ENCODE measurements around the gene UGP2. TPM values are rescaled to one million over a fixed set of nuclear protein-coding genes. Genes with fewer than 3 reads are reported as not detected.

UGP2 gene
- total RNA-seq, 2 experiments from 2014 or later: 56.4 to 59.1 TPM

- ChIA-PET CTCF (interaction anchor here (1.2 kb wide), 1 partner anchor 15 kb away, joined by 5 read pairs; the partner anchor contains the start of gene UGP2), POLR2A (interaction anchor here (1.1 kb wide), 1 partner anchor 16 kb away, joined by 4 read pairs; no protein-coding TSS in a partner anchor)
These were observed 14.6 kb downstream of the UGP2 start for GRCh38 chr2:63856303-63856603.

- POLR2A ChIA-PET: interaction anchor here (0.7 kb wide), 1 partner anchor 17 kb away, joined by 4 read pairs; the partner anchor contains the start of gene UGP2
- CTCF ChIA-PET: interaction anchor here (0.6 to 1.3 kb wide), 2 partner anchors 13 to 49 kb away, joined by 3 to 4 read pairs; no protein-coding TSS in a partner anchor
These were observed 16.6 kb downstream of the UGP2 start for GRCh38 chr2:63858291-63858690.

- POLR2A ChIA-PET: interaction anchor here (0.7 to 1.2 kb wide), 3 partner anchors 179 to 522 kb away, joined by 3 to 7 read pairs (median 4); partner anchors contain the start of gene WDPCP
- CTCF ChIA-PET: interaction anchor here (0.6 to 3.1 kb wide), 9 partner anchors 12 to 172 kb away, joined by 3 to 13 read pairs (median 4); partner anchors contain the start of gene UGP2
These were observed 19.6 kb downstream of the UGP2 start for GRCh38 chr2:63861220-63861822.

GRCh38 chr2:63862806-63863205 lies 21.1 kb downstream of the UGP2 start:
- POLR2A ChIA-PET: interaction anchor here (0.7 kb wide), 1 partner anchor 22 kb away, joined by 3 read pairs; no protein-coding TSS in a partner anchor
- CTCF ChIA-PET: no interaction called here

DNA sequence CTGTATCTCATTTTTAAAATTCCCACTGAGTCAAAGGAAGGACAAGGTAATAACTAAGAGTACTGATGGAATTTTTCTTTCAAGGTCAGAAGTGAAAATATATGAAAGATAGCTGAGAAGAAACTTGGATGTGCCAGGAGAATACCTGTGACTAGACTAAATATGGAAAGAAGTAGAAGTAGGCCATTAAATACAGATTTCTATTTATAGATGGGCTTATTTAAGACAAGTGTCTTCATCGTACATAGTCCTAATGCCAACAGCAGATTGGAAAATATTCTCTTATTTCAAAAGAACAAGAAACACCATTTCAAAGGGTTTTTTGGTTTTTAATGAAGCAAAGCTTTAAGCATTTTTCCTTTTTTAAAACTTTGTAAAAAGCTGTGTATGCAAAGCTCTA lies 22.0 kb downstream of the UGP2 start:
- ChIA-PET POLR2A (no interaction called here), CTCF (no interaction called here)

DNA sequence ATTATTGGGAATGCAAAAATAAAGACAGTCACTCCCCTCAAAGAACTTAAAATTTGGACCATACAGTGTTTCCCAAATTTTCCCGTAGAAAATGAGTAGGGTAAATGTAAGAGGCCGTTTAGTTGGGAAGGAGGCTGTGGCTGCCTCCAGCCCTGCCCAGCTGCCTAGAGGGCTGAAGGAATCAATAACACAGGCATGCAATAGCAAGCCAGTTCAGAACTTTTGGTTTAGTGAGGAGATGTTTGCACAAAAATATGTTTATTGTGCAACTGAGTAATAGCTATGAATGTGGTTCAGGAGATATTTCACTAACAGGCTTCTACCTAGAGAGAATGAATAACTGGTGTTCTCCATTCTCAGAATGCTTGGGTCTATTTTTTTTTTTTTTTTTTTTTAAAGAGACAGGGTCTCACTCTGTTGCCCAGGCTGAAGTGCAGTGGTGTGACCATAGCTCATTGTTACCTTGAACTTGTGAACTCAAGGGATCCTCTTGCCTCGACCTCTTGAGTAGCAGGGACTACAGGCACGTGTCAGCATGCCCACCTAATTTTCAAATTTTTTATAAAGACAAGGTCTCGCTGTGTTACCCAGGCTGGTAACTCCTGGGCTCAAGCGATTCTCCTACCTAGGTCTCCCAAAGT lies 23.6 kb downstream of the UGP2 start:
- POLR2A ChIA-PET: no interaction called here
- CTCF ChIA-PET: interaction anchor here (0.7 to 1.6 kb wide), 3 partner anchors 25 to 260 kb away, joined by 3 to 6 read pairs (median 3); no protein-coding TSS in a partner anchor

GRCh38 chr2:63866009-63866709 lies 24.5 kb downstream of the UGP2 start:
- POLR2A ChIA-PET: no interaction called here
- CTCF ChIA-PET: interaction anchor here (0.7 to 1.6 kb wide), 2 partner anchors 25 to 261 kb away, joined by 3 to 6 read pairs; no protein-coding TSS in a partner anchor

GRCh38 chr2:63870679-63871078 lies 29.0 kb downstream of the UGP2 start:
- POLR2A ChIA-PET: interaction anchor here (1.1 kb wide), 1 partner anchor 29 kb away, joined by 4 read pairs; the partner anchor contains the start of gene UGP2
- CTCF ChIA-PET: no interaction called here

DNA sequence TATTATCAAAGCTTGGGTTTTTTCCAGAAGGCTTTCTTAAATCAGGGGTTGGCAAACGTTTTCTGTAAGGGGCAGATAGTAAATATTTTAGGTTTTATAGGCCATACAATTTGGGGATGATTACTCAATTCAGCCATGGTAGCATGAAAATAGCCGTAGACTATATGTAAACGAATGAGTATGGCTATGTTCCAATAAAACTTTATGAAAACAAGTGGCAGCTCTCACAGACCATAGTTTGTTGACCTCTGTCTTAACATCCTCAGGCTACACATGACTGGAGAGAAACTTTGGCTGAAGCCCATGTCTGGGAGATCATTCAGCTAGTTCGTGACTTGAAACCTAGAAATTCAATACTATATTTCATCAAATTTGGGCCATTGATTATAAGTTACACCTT lies 30.2 kb downstream of the UGP2 start:
- CTCF ChIA-PET: no interaction called here
- POLR2A ChIA-PET: no interaction called here

GRCh38 chr2:63872571-63873328 lies 31.1 kb downstream of the UGP2 start:
- POLR2A ChIA-PET: no interaction called here
- CTCF ChIA-PET: no interaction called here

DNA sequence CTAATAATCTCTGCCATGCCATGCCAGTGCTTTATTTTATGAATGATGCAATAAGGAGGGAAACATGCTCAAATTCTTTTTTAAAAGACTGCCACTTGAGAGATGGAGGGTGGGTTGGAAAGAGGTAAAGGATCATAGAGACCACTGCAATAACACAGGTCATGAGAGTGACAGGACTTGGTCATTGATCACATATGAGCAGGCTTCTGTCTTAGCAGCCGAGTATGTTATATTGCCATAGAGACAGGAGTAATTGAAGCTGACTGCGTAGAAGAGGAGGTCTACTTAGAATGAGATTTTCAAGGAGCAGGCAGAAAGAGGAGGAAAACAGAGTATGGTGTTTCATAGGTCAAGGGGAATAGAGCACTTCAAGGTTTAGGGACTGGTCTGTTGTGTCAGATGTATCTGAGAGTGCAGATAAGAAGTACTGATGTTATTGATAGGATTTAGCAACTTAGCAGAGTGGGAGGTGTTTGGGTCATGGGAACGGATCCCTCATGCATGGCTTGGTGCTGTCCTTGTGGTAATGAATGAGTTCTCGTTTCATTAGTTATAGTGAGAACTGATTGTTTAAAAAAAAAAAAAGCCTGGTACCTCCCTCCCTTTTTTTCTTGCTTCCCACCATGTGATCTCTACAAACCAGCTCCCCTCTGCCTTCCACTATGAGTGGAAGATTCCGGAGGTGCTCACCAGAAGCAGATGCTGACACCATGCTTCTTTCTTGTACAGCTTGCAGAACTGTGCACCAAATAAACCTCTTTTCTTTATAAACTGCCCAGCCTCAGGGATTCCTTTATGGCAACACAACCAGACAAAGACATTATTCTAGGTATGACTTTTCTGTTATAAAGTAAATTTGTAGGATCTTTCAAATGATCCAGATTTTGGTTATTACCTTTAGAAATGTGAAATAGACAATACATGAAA lies 32.8 kb downstream of the UGP2 start:
- CTCF ChIA-PET: no interaction called here
- POLR2A ChIA-PET: no interaction called here

GRCh38 chr2:63875131-63875527 lies 33.4 kb downstream of the UGP2 start:
- CTCF ChIA-PET: no interaction called here

DNA sequence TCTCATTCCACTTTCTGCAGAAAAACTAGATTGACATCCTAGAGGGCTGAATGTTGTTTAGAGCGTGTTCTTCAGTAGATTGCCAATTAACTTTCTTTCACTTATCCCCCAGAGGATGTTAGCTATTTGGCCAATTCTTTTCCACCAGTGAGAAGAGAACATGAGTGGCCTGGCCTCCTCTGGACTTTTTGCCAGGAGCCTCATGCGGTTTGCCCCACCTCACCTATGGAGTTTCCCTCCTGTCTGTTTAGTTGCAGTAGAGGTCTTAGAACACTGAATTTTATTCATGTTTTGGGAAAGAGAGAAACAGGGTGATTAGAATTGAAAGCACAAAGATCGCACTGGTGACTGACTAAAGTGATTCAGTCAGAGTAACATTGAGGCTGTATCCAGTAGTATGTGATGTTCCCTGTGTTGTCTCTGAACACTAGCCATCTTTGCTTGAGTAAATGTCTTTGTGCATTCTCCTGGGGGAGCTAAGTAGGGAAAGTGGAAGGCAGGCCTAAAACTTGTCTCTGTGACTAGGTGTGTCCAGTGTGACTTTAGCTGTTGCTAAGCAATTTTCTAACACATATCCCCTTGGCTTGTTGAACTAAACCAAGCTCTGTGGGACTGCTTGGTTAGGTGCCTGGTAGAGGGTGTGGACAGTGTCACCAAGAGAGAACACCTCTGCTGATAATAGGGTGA lies 34.0 kb downstream of the UGP2 start:
- POLR2A ChIA-PET: no interaction called here

More at GRCh38 chr2:63875131-63875527, 33.4 kb downstream of the UGP2 start:
- POLR2A ChIA-PET: no interaction called here

DNA sequence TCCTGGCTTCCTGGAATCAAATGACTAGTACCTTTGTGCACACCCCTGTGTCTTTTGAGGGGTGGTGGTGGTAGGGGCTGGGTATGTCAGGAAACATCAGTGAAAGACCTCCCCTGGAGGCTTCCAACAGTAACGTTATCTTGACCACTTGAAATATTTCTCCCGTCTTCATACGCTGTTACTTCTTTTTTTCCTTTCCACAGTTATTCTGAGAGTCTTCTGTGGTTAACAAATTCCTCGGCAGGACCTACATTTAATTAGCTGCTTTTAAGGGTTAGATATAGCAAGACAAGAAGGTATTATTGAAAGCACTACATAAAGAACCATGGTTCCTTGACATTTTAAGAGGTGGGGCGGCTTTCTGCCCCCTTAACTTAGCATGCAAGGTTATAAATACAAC lies 34.6 kb downstream of the UGP2 start:
- ChIA-PET CTCF (no interaction called here), POLR2A (no interaction called here)

More for the DNA sequence above, 34.0 kb downstream of the UGP2 start:
- CTCF ChIA-PET: no interaction called here

GRCh38 chr2:63878486-63878885 lies 36.8 kb downstream of the UGP2 start:
- POLR2A ChIA-PET: no interaction called here
- CTCF ChIA-PET: no interaction called here

GRCh38 chr2:63879876-63880433 lies 38.3 kb downstream of the UGP2 start:
- POLR2A ChIA-PET: no interaction called here
- CTCF ChIA-PET: interaction anchor here (1.1 kb wide), 1 partner anchor 10 kb away, joined by 6 read pairs; no protein-coding TSS in a partner anchor

DNA sequence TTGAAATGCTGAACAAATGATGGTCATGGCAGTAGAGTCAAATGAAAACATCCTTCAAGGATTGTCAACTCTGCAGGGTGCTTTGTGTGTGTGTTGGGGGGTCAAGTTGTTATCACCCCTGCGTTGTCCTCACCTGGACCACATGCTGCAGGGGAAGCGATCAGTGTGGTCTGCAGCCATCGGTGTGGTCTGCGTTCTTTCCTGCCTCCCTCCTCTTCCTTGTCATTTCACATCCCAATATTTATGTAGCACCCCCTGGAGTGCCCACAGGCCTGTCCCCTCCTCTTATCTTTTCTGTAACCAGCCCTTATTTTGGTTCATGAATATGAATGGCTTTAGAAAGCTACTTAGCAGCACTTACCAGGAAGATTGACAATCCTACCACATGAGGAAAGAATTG lies 38.9 kb downstream of the UGP2 start:
- ChIA-PET POLR2A (interaction anchor here (0.5 kb wide), 1 partner anchor 72 kb away, joined by 3 read pairs; no protein-coding TSS in a partner anchor), CTCF (interaction anchor here (1.1 kb wide), 1 partner anchor 11 kb away, joined by 6 read pairs; no protein-coding TSS in a partner anchor)

DNA sequence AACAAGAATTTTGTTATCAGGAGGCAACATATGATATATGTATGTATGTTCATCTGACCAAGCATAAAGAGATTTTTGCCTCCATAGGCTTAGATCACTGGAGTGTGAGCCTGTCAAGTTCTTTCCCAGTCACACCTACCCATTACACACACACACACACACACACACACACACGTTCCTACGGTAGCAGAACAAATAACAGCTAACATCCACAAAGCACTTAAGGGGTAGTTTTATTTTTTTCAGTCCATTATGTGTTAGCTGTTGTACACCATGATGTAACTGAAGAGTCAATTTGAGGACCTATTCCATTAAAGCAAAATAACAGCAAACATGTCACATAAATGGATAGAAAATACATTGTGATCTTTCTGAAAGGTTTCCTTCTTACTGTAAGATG lies 39.5 kb downstream of the UGP2 start:
- POLR2A ChIA-PET: no interaction called here
- CTCF ChIA-PET: interaction anchor here (0.6 to 1.1 kb wide), 2 partner anchors 11 to 41 kb away, joined by 3 to 6 read pairs; no protein-coding TSS in a partner anchor

Data from activated CD8-positive, alpha-beta memory T cell treated with anti-CD3 and anti-CD28 coated beads for 36 hours (primary cell).